ENCODE results near the gene LGALS4.

GRCh38 chr19:38796154-38796553, 16.6 kb downstream of the LGALS4 start:
- TF ChIP-seq CTCF (IDR thresholded peaks at IDR 0.05) (no peak), POLR2A (IDR thresholded peaks at IDR 0.05) (no peak)
